HL-60/S4 treated with phorbol 12-myristate 13-acetate at 8.2 ng/mL for 4 days and 3 days (cell line): ENCODE results near the gene TRPC3.

Source experiments
- in situ Hi-C: fragments of 300-500 bp; cut with MboI; formaldehyde crosslinking; loops from 2 replicates; pipeline ENCODE4 v1.15.0; 2022; ENCODE audit warnings: low sequenced_read_pairs

Gene TRPC3

DNA sequence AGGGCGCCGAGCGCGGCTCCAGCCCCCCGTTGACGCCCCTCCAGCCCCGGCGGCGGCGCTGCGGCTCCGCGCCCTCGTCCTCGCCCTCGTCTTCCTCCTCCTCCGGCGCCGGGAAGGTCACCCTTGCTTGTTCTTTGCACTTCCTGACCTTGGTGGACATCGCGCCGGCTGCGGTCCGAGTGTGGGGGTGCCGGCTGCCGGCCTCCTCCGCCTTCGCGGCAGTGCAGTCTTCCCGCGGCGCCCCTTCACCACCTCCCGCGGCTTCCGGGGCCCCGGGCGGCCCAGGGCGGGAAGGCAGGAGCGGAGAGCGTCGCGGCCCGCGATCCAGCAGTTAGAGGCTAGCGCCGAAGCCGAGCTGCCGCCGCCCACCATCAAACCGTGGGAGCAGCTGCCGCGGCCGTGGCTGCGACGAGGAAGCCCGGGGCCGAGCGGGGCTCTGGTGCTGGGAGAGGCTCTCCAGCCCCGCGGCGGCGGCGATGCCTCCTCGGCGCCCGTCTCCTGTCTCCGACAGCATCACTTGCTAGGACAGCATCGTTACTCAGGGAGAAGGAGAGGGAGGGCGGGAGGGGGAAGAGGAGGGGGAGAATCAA, at the start of gene TRPC3:
Gene TRPC3 (minus strand): TSS at position 540 of the 590 bp plus-strand sequence. CDS start 380 bp downstream, at position 160.
- in situ Hi-C loops = no loop called here

- in situ Hi-C loops = no loop called here
Observed at GRCh38 chr4:122000849-122001248, 49.0 kb upstream of the TRPC3 start.

DNA sequence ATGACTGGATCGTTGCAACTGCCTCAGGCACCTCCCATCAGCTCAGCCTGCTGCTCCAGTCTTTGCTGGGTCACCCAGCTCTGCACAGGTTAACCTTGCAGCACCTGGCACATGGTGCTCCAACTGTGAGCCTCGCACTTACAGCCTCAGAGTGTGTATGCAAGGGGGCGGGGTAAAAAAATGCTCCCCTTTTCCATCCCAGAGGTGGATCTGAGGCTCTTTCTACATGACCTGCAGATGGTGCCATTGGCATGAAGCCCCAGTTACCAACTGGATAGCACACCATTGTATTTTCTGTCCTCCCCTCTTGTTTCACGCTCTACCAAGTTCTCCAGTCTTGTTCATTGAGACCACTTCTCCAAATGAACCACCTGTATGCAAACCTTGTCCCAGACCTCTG, 46.2 kb upstream of the TRPC3 start:
- in situ Hi-C loops = no loop called here

DNA sequence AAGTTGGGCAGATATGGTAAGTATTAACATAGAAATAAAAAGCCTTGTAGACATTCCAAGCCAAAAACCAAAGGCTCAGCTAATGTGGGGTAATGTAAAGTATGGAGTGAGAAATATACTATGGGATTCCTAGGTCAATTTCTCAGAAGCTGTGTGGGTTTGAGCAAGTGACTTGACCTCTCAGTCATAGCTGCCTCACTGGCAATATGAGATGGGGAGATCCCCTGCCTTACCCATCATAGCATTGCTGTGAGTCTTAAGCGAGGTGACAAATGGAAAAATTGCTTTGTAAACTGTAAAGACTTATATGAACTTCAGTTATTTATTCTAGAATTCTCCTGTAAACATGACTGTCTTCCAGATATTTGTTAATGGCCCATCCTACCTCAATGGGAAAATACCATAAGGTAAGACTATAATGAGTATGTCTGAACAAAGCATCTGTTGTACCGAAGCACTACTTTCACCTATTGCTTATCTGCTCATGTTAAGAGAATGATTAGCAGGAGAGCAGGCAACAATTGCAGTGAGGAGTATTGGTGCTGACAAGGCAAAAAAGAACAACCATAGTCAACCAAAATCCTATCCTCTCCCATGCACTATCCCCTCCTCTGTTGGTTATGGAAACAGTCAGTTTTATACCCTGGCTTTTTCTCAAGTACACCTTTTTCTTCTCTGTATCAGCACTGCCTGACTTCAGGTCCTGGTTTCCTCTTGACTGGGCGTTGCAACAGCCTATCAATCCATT, 44.1 kb upstream of the TRPC3 start:
- in situ Hi-C loops = no loop called here

DNA sequence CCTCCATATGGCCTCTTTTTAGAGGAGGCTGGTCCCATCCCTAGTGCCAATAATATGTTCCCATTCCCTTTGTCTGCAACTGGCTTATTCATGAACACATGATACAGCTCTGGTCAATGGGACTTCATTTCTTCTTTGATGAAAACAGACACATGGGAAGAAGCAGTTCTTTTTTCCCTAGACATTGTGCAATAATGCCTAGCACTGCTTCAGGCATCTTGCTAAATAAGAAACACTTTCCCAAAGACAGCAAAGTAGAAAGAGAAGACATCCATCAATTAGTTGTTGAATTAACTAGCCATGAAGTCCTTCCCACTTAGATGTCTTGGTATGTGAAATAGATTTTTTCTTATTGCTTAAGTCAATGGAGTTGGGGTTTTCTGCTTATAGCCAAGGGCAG, 40.1 kb upstream of the TRPC3 start:
- in situ Hi-C loops = no loop called here

GRCh38 chr4:121990489-121990888, 38.6 kb upstream of the TRPC3 start:
- in situ Hi-C loops = no loop called here

DNA sequence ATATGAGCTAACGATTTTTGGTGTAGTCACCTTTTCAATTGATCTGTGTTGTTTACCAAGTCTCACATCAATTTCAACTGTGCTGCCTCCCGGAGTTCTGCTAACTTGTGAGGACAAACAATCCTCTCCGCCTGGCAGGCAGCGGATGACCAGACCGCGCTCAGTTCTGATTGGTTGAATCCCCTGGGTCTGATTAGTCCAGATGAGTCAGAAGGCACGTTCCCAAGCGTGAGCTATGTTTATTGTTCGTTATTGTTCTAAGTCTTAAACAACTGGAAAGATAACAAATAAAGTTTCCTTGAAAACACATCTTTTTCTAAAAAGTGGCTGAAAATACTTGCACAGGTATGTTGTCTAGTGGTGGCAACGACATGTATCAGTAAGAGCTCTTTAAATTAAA, 37.9 kb upstream of the TRPC3 start:
- in situ Hi-C loops = no loop called here

GRCh38 chr4:121988950-121989349, 37.1 kb upstream of the TRPC3 start:
- in situ Hi-C loops = no loop called here

- in situ Hi-C loops = no loop called here
Observed at GRCh38 chr4:121980643-121981042, 28.8 kb upstream of the TRPC3 start.

DNA sequence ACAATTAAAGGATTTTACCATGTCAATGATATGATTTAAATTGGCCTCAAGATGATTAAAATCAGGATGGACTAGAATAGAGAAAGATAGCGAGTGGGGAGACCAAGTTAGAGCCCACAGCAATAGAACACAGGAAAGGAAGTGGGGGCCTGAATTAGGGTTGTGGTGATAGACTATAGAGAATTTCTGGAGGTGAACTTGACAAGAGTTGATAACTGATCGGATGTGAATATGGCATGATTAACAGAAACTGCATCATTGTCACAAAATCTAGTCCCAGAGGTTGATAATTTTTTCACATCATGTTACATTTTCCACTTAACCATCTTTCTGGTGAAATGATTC, 26.3 kb upstream of the TRPC3 start:
- in situ Hi-C loops = no loop called here

GRCh38 chr4:121977251-121978171, 25.7 kb upstream of the TRPC3 start:
- in situ Hi-C loops = no loop called here

GRCh38 chr4:121975784-121976183, 23.9 kb upstream of the TRPC3 start:
- in situ Hi-C loops = no loop called here

DNA sequence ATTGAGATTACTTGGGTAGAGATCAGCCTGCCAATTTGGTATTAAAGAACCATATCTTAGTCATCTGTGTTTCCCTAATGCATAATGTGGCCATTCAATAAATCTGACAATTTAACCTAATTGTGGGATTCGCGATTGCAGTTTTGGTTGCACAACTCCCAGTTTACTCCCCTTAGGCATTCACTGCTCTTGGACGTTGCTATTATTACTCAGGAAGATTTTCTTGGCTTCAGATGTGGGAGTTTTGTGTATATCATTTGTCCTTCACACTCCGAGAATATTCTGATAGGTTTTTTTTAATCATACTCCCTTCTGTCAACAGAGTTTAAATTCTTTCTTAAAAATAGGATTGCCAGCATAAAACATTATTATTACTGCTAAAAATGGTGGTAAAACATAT, 22.0 kb upstream of the TRPC3 start:
- in situ Hi-C loops = no loop called here

DNA sequence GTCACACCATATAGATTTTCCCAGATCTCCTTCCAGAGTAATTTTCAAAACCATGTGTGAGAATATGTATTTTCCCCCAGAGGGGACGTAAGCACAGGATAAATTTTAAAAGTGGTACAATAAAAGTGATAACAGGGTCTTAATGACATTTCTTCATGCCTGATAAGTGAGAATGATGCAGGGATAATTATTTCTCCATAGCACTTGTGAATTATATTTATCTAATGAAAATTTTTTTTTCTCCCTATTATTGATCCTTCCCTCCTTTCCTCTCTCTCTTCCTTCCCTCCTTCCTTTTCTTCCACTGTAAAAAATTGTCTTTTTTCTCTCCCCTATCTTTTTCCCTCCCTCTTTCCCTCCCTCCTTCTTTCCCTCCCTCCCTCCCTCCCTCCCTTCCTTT, 17.0 kb upstream of the TRPC3 start:
- in situ Hi-C loops = no loop called here

DNA sequence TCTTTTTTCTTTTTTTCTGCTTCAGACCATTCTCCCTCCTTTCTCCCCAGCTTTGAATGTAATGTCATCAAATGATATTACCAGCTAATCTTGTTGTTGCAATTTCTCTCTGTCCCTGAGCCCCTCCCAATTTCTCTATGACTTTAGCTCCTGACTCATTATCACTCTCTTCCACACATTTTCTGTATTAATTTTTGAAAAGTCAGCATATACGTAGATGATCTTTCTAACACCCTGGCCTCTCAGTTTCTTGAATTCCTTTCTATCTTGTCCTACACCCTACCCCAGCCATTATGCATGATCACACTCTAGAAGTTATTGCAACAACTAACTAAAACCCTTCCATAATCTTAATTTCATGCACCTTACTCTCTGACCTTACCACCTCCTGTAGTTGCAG, 13.1 kb upstream of the TRPC3 start:
- in situ Hi-C loops = no loop called here

DNA sequence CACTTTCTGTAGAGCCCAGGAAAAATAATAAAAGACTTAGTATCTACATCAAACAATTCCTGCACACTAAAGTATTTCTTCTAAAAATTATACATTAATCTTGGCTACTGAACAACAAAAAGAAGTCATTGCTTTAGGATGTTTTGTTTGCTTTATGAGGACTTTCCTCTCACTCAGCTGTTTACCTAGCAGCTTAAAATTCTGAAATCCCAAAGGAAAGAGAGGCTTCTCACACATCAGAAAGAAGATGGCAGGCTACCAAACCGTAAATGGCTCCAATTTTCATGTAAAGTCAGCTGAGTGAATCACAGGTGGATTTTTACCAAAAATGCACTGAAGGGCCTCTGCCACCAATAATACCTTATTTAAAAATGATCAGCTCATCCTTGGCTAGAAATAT, 9.0 kb upstream of the TRPC3 start:
- in situ Hi-C loops = no loop called here

GRCh38 chr4:121958777-121959176, 6.9 kb upstream of the TRPC3 start:
- in situ Hi-C loops = no loop called here

GRCh38 chr4:121957266-121957665, 5.4 kb upstream of the TRPC3 start:
- in situ Hi-C loops = no loop called here

GRCh38 chr4:121953860-121954259, 2.0 kb upstream of the TRPC3 start:
- in situ Hi-C loops = no loop called here

- in situ Hi-C loops = no loop called here
Observed at GRCh38 chr4:121952290-121952689, 430 bp upstream of the TRPC3 start.

DNA sequence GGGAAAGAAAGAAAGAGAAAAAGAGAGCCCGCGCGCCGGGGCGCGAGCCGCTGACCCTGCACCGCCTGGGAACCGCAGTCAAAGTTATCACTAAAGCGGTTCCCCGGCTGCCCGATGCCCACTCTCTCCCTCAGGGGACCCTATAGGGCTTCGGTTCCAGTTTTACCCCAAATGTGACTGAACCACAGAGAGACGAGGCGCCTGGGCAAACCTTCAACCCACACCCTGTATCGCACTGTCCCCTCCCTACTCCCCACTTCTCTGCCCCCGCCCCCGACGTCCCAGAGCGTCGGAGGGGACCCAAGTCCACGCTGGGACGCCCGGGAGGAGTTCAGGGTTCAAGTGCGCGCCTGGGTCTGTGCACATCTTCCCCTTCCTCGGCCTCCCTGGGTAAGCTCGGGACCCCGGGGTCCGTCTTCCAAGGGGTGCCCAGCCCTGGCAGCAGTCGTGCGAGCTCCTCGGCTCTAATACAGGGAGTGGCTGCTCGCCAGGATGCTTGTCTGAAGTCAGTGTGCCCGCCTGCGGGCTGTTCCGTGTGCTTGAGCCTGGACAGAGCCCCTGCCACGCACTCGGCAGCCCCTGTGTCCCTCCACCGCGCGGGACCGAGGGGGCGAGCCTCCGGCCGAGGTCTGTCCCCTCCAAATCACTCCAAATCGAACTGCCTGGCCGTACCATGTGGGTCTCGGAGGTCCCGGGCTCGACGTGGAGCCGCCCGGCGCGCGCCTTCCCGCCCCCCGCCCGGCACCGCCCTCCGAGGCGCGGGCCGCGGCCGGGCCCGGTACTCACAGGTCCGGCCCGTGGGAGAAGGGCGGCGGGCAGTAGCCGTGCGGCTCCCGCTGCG, 960 bp downstream of the TRPC3 start:
- in situ Hi-C loops = no loop called here
